ENCODE results near the gene RALGAPB. TPM values are rescaled to one million over a fixed set of nuclear protein-coding genes. Genes with fewer than 3 reads are reported as not detected.

RALGAPB gene
- total and polyA plus RNA-seq, 2 experiments from 2014 or later, result 10.2 to 40.4 TPM

GRCh38 chr20:38519426-38519825, 46.8 kb downstream of the RALGAPB start:
- DNase-seq (ENCODE audit: low spot score) (no peak), ATAC-seq (no peak)
- Histone ChIP-seq H3K36me3 (ENCODE audit: insufficient read depth) (peaks cover 12% of the 10 kb centered on the region), H3K9me2 (ENCODE audit: insufficient read depth) (no peaks in the 10 kb centered on the region), H3K79me2 (replicated peaks; ENCODE audit: insufficient read depth) (peaks cover 4% of the 10 kb centered on the region; the same call in 1 of the 2 replicates), H3K4me1 (ENCODE audit: insufficient read depth) (no peaks in the 10 kb centered on the region), H2AFZ (no peak overlapping the region), H3K27me3 (ENCODE audit: insufficient read depth) (no peaks in the 10 kb centered on the region), H3K27ac (ENCODE audit: low read depth) (no peak overlapping the region), H3F3A (replicated peaks; ENCODE audit: low read depth) (no peaks in the 10 kb centered on the region), H3K4me3 (no peak overlapping the region), H4K20me1 (replicated peaks; ENCODE audit: insufficient read depth) (peaks cover 4% of the 10 kb centered on the region; the same call in 1 of the 2 replicates), H3K4me2 (no peak overlapping the region)
- TF ChIP-seq EZH2phosphoT487 (IDR thresholded peaks at IDR 0.05; ENCODE audit: unreplicated experiment) (no peak), JUNB (IDR thresholded peaks at IDR 0.05; ENCODE audit: unreplicated experiment) (no peak), CTCF (conservative IDR thresholded peaks at IDR 0.05; ENCODE audit: low read depth in 2 of 2) (no peak), ETS1 (IDR thresholded peaks at IDR 0.05) (no peak), EZH2 (IDR thresholded peaks at IDR 0.05; ENCODE audit: low read depth, unreplicated experiment) (no peak), ZNF114 (CRISPR knock-in tag; IDR thresholded peaks at IDR 0.05) (no peak), REST (IDR thresholded peaks at IDR 0.05; ENCODE audit: unreplicated experiment) (no peak), POLR2AphosphoS5 (IDR thresholded peaks at IDR 0.05; ENCODE audit: low read depth) (no peak), ZNF331 (CRISPR knock-in tag; IDR thresholded peaks at IDR 0.05; ENCODE audit: low read depth) (no peak), ZNF462 (CRISPR knock-in tag; IDR thresholded peaks at IDR 0.05) (no peak), CREB1 (CRISPR knock-in tag; IDR thresholded peaks at IDR 0.05; ENCODE audit: low read depth) (no peak), STAT1 (IDR thresholded peaks at IDR 0.05; ENCODE audit: unreplicated experiment) (no peak), NANOG (IDR thresholded peaks at IDR 0.05; ENCODE audit: borderline replicate concordance) (no peak)
- Mint-ChIP-seq H3K4me1 (no peaks in the 10 kb centered on the region), H3K4me3 (no peak overlapping the region), H3K9me3 (no peaks in the 10 kb centered on the region), H3K27me3 (ENCODE audit: insufficient read depth, low read depth, poor library complexity) (no peaks in the 10 kb centered on the region), H3K36me3 (ENCODE audit: low read depth) (peaks cover 6% of the 10 kb centered on the region; the same call in 2 of the 3 replicates), H3K27ac (no peak overlapping the region)

Data from GM23338 (cell line).